ENCODE measurements around the gene DNAJC28.

DNA sequence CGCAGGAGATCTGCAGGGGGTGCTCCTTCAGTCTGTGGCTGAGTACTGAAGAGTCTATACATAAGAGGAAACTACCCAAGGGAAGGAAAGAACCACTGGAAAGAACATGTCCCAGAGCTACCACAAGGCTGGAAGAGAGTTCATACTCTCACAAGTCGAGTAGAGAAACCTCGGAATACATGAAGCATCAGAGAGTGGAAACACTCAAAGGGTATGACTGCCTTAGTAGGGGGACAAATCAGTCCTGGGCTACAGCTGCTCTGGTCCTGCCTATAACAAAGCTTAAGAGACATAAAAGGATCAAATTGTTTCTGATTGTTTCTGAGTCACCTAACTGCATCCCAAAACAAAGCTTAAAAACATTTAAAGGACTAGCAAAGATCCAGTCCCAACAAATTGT, 39.2 kb downstream of the DNAJC28 start:
- TF ChIP-seq ZFP3 (tag by site-specific recombination; IDR thresholded peaks at IDR 0.05; ENCODE audit: low read depth) (no peak), GLI2 (tag by site-specific recombination; IDR thresholded peaks at IDR 0.05; ENCODE audit: borderline replicate concordance, low read depth) (no peak), ZNF23 (tag by site-specific recombination; IDR thresholded peaks at IDR 0.05; ENCODE audit: borderline replicate concordance) (no peak), ZNF776 (tag by site-specific recombination; IDR thresholded peaks at IDR 0.05; ENCODE audit: borderline replicate concordance) (no peak), REST (tag by site-specific recombination; IDR thresholded peaks at IDR 0.05) (no peak), ZNF426 (tag by site-specific recombination; IDR thresholded peaks at IDR 0.05) (no peak), ZNF354C (tag by site-specific recombination; IDR thresholded peaks at IDR 0.05; ENCODE audit: borderline replicate concordance, low read depth) (no peak), ZNF175 (tag by site-specific recombination; IDR thresholded peaks at IDR 0.05) (no peak), ZNF112 (tag by site-specific recombination; IDR thresholded peaks at IDR 0.05) (no peak), ZSCAN5A (tag by site-specific recombination; IDR thresholded peaks at IDR 0.05) (no peak)
- TF ChIP-seq, protein P1, sequence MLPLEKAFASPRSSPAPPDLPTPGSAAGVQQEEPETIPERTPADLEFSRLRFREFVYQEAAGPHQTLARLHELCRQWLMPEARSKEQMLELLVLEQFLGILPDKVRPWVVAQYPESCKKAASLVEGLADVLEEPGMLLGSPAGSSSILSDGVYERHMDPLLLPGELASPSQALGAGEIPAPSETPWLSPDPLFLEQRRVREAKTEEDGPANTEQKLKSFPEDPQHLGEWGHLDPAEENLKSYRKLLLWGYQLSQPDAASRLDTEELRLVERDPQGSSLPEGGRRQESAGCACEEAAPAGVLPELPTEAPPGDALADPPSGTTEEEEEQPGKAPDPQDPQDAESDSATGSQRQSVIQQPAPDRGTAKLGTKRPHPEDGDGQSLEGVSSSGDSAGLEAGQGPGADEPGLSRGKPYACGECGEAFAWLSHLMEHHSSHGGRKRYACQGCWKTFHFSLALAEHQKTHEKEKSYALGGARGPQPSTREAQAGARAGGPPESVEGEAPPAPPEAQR (tag by site-specific recombination; IDR thresholded peaks at IDR 0.05) = no peak
- TF ChIP-seq, protein P2, sequence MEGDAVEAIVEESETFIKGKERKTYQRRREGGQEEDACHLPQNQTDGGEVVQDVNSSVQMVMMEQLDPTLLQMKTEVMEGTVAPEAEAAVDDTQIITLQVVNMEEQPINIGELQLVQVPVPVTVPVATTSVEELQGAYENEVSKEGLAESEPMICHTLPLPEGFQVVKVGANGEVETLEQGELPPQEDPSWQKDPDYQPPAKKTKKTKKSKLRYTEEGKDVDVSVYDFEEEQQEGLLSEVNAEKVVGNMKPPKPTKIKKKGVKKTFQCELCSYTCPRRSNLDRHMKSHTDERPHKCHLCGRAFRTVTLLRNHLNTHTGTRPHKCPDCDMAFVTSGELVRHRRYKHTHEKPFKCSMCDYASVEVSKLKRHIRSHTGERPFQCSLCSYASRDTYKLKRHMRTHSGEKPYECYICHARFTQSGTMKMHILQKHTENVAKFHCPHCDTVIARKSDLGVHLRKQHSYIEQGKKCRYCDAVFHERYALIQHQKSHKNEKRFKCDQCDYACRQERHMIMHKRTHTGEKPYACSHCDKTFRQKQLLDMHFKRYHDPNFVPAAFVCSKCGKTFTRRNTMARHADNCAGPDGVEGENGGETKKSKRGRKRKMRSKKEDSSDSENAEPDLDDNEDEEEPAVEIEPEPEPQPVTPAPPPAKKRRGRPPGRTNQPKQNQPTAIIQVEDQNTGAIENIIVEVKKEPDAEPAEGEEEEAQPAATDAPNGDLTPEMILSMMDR (tag by site-specific recombination; IDR thresholded peaks at IDR 0.05) = no peak
- TF ChIP-seq, protein P3, sequence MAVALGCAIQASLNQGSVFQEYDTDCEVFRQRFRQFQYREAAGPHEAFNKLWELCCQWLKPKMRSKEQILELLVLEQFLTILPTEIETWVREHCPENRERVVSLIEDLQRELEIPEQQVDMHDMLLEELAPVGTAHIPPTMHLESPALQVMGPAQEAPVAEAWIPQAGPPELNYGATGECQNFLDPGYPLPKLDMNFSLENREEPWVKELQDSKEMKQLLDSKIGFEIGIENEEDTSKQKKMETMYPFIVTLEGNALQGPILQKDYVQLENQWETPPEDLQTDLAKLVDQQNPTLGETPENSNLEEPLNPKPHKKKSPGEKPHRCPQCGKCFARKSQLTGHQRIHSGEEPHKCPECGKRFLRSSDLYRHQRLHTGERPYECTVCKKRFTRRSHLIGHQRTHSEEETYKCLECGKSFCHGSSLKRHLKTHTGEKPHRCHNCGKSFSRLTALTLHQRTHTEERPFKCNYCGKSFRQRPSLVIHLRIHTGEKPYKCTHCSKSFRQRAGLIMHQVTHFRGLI (tag by site-specific recombination; IDR thresholded peaks at IDR 0.05) = no peak
